Measurements from ENCODE around the gene STK38. TPM values are rescaled to one million over a fixed set of nuclear protein-coding genes. Genes with fewer than 3 reads are reported as not detected.
"Not testable (repeated sequence)": the region's sequence is repeated elsewhere in the genome, so short reads cannot be mapped to it uniquely, and the experiment has no call there.

Gene STK38
- 25.7 TPM for polyA plus RNA-seq (ENCODE audit: insufficient read length)

GRCh38 chr6:36546920-36547645, at the start of gene STK38:
TSS of gene STK38 (minus strand) at chr6:36547479. CDS start at chr6:36540202, 7,277 bp downstream.
- DNase-seq (ENCODE audit: low read depth): no peak

DNA sequence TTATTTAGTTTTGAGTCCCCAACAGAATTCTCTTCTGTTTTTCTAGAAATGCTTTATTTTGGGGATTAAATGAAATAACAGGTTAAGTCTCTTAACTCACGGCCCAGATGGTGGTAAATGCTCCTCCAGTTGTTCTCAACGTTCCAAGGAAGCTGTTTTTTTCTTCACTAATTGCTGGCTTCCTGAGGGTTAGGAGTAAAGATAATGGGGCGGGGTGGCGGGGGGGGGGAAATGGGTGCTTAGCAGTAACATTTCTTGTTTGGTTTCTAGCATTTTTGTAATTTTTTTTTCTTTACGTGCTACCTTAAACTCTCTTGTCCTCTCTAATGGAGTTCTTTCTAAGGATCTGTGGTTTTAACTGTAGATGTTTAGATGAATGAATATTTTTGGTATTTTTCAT, 49.1 kb upstream of the STK38 start:
- DNase-seq (ENCODE audit: low read depth): no peak

DNA sequence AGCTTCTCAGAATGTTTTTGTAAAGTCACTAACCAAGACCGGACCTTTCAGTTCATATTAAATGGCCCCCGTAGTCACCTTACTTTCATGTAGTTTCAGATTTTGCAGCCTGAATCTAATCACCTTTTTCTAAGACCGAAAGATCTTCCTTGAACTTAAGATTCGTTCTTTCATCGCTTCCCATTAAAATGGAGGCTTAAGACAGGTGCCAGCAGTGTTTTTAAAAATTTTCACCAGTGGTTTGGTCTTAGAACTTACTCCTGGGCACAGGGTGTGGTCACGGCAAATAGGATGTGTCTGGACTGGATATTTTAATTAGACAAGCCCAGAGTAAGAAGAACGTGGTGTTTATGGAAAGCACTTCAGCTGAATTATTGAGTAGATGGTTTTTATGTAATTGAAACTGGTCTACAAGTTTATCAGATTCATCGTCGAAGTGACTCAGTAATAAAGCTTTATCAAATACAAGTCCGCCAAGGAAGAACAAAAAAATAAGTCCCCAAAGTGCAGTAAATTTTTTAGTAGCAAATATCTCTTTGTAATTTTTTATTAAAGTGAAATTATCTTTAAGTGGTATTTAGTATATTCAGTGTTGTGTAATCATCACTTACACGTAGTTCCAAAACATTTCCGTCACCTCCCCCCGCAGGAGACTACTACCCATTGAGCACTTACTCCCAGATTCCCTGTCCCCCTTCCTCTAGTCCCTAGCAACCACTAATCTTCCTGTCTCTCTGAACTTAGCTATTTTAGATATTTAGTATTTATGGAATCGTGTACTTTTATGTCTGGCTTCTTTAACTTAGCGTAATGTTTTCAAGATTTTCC, 47.8 kb upstream of the STK38 start:
- DNase-seq (ENCODE audit: low read depth): peak; percentile 56

- peak; percentile 95 for DNase-seq (ENCODE audit: low read depth)
Measured at GRCh38 chr6:36594029-36594815, 46.9 kb upstream of the STK38 start, which contains the start of gene SRSF3. TSS of gene SRSF3 (plus strand) at chr6:36594362. CDS start at chr6:36596763, 2,401 bp downstream.

DNA sequence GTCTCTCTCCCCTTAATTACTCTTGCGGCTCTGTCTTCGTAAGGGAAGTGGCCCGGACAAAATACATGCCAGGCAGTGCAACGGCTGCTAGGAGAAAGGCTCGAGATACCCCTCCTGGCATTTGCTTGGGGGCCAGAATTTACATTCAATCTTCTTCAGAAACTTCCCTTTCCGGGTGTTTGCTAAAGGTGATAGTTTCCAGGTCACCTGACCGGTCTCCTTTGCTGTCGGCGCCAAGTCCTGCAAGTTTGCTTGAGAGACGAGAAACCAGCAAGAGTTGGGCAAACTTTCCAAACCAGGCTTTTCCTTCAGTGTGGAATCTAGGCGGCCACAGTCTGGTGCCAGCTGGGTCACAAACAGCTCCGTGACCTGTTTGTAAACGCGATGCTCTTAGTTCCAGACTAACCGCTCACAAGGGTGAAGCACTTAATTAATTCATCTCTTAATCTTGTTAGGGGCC, 46.3 kb upstream of the STK38 start:
- no peak for DNase-seq (ENCODE audit: low read depth)

DNA sequence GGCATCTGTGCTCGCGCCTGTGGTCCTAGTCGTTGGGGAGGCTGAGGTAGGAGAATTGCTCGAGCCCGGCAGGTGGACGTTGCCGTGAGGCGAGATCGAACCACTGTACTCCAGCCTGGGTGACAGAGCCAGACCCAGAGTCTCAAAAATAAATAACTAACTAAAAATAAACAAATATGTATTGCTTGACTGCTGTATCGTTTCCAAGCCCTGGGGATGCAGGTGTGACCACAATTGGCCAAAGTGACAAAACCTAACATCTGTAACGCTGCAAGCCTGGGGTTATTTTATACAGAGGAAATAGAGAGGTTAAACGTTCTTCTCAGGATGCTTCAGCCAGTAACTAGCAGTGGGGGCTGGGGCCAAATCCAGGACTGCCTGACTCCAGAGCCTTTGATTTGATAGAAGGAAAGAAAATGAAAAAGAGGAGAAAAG, 45.0 kb upstream of the STK38 start:
- no peak for DNase-seq (ENCODE audit: low read depth)

DNA sequence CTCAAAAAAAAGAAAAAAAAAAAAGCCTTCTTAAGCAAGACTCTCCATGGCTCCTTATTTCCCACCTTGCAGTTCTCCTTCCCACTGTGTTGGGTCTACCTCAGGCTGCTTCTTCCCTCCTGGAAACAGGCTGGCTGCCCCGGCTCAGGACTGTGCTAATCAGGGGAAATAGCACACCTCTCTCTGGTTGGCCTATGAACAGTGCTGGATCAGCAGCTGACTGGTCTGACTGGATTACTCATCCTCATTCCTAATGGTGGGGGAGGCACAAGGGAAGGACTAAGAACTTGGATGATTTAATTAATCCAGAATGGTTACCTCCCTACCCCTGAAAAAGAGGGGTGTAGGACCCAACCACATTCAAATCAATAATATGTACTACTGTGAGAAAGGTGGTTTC, 43.0 kb upstream of the STK38 start:
- DNase-seq (ENCODE audit: low read depth): no peak

DNA sequence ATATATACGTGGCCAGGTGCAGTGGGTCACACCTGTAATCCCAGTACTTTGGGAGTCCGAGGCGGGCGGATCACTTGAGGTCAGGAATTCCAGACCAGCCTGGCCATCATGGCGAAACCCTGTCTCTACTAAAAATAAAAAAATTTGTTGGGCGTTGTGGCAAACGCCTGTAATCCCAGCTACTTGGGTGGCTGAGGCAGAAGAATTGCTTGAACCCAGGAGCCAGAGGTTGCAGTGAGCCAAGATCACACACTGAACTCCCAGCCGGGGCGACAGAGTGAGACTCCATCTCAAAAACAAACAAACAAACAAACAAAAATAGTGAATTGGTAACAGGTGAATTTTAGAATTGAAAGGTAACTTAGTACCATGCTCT, 41.7 kb upstream of the STK38 start:
- DNase-seq (ENCODE audit: low read depth): not testable (repeated sequence)

DNA sequence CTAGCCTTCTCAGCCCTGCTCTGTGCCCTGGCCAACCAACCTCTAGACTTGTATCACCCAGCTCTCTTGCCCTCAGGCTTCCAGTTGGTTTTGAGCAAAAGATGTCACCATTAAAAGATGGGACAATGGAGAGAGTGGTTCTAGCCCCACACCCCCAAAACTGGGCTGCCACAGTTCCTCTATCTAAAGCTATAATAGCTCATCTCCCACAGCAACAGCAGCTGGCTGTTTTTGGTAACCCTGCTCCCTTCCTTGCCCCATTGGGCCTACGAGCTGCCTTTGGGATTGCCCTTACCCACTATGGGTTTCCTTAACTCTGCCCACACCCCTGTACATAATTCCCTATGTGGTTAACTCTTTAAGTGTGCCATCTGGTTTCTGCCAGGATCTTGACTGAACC, 39.3 kb upstream of the STK38 start:
- DNase-seq (ENCODE audit: low read depth): no peak

DNA sequence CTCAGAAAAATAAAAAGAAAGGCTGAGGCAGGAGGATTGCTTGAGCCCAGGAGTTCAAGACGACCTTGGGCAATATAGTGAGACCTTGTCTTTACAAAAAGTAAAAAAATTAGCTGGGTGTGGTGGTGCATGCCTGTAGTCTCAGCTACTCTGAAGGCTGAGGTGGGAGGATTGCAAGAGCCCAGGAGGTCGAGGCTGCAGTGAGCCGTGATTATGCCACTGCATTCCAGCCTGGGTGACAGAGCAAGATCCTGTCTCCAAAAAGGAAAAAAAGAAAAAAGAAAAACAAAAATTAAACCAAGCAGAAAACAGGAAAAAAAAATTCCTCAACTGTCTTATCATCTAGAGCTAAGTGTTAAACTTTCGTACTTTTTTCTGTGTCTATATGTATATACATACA, 34.4 kb upstream of the STK38 start:
- no peak for DNase-seq (ENCODE audit: low read depth)

GRCh38 chr6:36580184-36580526, 32.9 kb upstream of the STK38 start:
- no peak for DNase-seq (ENCODE audit: low read depth)

GRCh38 chr6:36578431-36578830, 31.2 kb upstream of the STK38 start:
- DNase-seq (ENCODE audit: low read depth): no peak

DNA sequence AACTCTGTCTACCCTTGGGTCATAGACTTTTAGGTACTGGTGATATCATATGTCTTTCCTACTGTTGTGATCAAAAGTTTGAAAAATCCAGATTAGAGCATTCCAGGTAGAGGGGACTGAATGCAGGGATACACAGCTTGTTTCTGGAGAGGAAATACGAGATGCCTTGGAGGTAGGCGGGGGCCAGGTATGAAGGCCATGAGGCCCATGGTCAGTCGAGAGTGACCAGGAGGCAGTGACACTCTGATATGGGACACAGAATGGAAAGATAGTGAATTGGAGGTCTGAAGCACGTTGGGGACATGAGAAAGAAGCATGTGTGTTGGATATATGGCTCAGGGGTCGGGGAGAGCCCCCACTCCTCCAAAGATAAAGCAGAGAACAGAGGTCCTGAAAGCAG, 30.8 kb upstream of the STK38 start:
- no peak for DNase-seq (ENCODE audit: low read depth)

DNA sequence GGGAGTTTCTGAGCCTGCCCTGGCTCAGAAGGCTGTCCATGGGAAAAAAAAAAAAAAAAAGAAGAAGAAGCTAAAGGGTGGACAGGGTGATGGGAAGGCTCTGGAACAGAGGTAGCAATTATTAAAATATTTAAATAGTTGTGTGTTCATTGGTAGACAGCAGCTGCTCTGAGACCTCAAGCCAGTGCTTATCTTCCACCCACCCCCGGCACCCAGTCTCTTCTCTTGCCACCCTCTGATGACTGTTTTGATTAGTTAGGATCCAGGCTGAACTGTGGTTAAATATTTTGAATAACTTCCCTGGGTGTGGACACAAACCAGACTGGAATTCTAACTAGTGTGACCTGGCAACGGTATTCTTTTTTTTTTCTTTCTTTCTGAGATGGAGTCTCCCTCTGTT, 30.0 kb upstream of the STK38 start:
- DNase-seq (ENCODE audit: low read depth): no peak

DNA sequence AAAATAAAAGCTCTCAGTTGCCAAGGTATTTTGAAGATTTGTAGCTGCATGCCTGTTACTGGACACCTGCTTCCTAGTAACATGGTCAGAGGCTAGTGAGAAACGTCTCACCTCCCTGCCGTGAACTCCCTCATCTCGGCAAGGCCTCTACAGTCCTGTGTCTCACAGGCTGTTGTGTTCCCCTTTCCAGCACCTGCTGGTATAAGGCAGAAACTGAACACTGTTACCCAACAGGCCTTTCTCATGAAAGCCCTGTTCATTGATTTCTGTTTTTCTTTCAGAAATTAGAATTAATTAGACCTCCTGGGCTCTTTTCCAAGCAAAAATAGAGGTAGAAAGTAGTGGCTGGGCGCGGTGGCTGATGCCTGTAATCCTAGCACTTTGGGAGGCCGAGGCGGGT, 29.3 kb upstream of the STK38 start:
- DNase-seq (ENCODE audit: low read depth): no peak

DNA sequence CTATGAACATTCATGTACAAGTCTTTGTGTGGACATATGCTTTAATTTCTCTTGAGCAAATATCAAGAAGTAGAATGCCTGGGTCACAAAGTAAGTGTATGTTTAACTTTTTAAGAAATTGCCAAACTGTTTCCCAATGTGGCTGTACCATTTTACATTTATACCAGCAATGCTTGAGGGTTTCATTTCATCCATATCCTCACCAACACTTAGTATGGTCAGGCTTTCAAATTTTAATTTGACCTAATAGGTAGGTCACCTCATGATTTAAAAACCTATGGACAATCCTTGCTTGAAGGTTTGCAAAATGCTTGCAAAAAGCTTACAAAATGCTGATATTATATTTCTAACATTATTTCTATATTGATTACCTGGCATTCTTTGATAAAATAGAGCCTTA, 27.4 kb upstream of the STK38 start:
- DNase-seq (ENCODE audit: low read depth): no peak

DNA sequence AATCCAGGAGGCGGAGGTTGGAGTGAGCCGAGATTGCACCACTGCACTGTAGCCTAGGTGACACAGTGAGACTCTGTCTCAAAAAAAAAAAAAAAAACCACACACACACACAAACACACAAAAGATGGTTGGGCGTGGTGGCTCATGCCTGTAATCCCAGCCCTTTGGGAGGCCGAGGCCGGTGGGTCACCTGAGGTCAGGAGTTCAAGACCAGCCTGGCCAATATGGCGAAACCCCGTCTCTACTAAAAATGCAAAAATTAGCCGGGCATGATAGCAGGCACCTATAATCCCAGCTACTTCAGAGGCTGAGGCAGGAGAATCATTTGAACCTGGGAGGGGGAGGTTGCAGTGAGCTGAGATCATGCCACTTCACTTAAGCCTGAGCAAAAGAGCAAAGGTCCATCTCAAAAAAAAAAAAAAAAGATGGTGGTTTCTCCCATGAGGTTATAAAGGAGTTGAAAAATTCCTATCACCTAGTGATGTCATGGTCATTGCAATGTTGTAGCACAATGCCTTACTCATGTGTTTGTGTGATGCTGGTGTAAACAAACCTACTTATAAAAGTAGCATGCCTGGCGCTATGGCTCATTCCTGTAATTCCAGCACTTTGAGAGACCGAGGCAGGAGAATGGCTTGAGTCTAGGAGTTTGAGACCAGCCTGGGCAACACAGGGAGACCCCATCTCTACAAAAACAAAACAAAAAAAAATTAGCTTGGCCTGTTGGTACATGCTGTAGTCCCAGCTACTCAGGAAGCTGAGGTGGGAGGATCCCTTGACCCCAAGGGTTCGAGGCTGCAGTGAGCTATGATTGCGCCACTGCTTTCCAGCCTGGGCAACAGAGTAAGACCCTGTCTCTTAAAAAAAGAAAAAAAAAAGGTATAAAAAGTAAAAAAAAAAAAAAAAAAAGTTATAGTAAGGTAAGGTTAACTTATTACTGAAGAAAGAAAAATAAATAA, 25.4 kb upstream of the STK38 start:
- DNase-seq (ENCODE audit: low read depth): not testable (repeated sequence)

DNA sequence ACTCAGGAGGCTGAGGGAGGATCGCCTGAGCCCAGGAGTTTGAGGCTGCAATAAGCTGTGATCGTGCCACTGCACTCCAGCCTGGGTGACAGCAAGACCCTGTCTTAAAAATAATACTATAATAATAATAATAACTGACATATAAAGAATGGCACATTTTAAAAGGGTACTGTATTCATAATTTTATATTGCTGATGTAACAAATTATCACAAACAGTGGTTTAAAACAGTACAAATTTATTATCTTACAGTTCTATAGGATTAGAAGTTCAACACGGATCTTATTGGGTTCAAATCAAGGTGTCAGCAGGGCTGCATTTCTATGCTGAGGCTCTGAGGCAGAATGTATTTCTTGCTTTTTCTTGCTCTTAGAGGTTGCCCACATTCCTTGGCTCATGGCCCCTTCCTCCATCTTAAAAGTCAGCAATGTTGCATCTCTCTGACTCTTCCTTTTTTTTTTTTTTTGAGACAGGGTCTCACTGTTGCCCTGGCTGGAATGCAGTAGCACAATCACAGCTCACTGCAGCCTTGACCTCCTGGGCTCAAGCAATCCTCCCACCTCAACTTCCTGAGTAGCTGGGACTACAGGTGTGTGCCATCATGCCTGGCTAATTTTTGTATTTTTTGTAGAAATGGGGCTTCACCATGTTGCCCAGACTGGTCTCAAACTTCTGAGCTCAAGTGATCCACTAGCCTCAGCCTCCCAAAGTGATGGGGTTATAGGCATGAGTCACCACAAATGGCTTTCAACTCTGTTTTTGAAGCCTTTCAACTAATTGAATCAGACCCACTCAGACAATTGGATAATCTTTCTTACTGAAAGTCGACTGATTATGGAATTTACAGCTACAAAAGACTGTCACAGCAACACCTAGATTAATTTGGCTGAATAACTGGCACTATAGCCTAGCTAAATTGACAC, 24.1 kb upstream of the STK38 start:
- DNase-seq (ENCODE audit: low read depth): no peak

GRCh38 chr6:36570264-36570663, 23.0 kb upstream of the STK38 start:
- DNase-seq (ENCODE audit: low read depth): no peak

- DNase-seq (ENCODE audit: low read depth): no peak
Measured at GRCh38 chr6:36566418-36566905, 19.2 kb upstream of the STK38 start.
